ENCODE data around the gene ANTXR1. TPM values are rescaled to one million over a fixed set of nuclear protein-coding genes. Genes with fewer than 3 reads are reported as not detected.

Gene ANTXR1
- total and polyA plus RNA-seq, 2 of the 8 experiments (the other 6 are each of a cell fraction or from before 2014, with no cell fraction given), result 15.8 to 44.3 TPM

DNA sequence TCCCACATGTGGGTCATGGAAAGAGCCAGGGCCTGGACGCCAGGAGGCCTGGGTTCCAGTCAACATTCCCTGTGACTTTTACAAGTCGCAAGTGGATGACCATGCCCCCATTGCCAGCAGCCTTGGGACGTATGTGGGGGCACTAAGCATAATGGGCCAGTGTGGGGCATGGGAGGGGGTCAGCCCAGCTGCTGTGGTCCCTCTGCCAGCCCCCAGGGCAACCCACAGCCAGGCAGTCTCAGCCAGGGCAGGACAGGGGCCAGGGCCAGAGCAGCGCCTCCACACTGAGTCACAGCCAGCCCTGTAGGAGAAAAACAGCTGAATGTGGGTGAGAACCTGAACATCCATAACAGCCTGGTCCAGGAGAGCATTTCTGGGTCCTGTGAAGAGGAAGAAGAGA, 200.8 kb downstream of the ANTXR1 start:
- Histone ChIP-seq H2AFZ (ENCODE audit: low read length) (no peak overlapping the region), H3K79me1 (ENCODE audit: low read depth, low read length) (no peaks in the 10 kb centered on the region), H3K79me2 (ENCODE audit: control insufficient read depth in 1 of 2, insufficient read depth in 2 of 2, low read length in 2 of 2) (no peaks in the 10 kb centered on the region), H3K23me2 (ENCODE audit: low read depth, low read length) (no peaks in the 10 kb centered on the region; the same call in 1 of the 2 replicates), H3K9ac (replicated peaks in 1 of 4; ENCODE audit: extremely low read depth in 1 of 4, low read depth in 3 of 4, low read length in 3 of 4) (no peak overlapping the region), H3K36me3 (ENCODE audit: control insufficient read depth in 2 of 4, insufficient read depth in 4 of 4, low read length in 3 of 4) (no peaks in the 10 kb centered on the region), H4K91ac (replicated peaks; ENCODE audit: insufficient read length, low read length) (no peak overlapping the region), H2BK5ac (ENCODE audit: low read depth, low read length) (no peak overlapping the region), H3K4ac (replicated peaks; ENCODE audit: insufficient read length, low read depth, low read length) (no peak overlapping the region), H3K23ac (ENCODE audit: insufficient read length) (no peak overlapping the region), H3K9me3 (ENCODE audit: insufficient read depth in 2 of 2, low read depth in 1 of 2, low read length in 1 of 2) (no peaks in the 10 kb centered on the region), H2BK12ac (ENCODE audit: low read depth, low read length) (no peak overlapping the region), H2BK120ac (replicated peaks; ENCODE audit: low read depth, low read length) (no peak overlapping the region), H3K27ac (ENCODE audit: low read depth, low read length) (no peak overlapping the region), H2AK5ac (ENCODE audit: low read depth, low read length) (no peak overlapping the region), H3K4me1 (replicated peaks in 1 of 4; ENCODE audit: control insufficient read depth in 3 of 4, insufficient read depth in 4 of 4, low read length in 3 of 4) (peaks cover 2 to 19% (median 13%) of the 10 kb centered on the region in 4 experiments), H3K4me2 (ENCODE audit: insufficient read depth in 1 of 2, low read depth in 2 of 2, low read length in 2 of 2) (no peak overlapping the region), H4K5ac (ENCODE audit: insufficient read length, low read depth, low read length) (no peak overlapping the region), H2BK15ac (ENCODE audit: low read length) (no peak overlapping the region), H3K56ac (replicated peaks; ENCODE audit: insufficient read length, low read depth, low read length) (no peak overlapping the region), H3K4me3 (ENCODE audit: extremely low read depth in 1 of 4, insufficient read depth in 2 of 4, low read depth in 3 of 4, low read length in 4 of 4) (no peak overlapping the region), H3K27me3 (replicated peaks in 1 of 4; ENCODE audit: control insufficient read depth in 3 of 4, extremely low read depth in 1 of 4, insufficient read depth in 3 of 4, low read length in 3 of 4) (no peaks in the 10 kb centered on the region), H4K20me1 (replicated peaks in 1 of 2; ENCODE audit: control insufficient read depth in 1 of 2, insufficient read depth in 2 of 2, low read length in 2 of 2) (no peaks in the 10 kb centered on the region), H3K18ac (ENCODE audit: extremely low read depth, low read length) (no peak overlapping the region), H4K8ac (ENCODE audit: extremely low read depth, insufficient read depth, low read length) (no peak overlapping the region), H2BK20ac (ENCODE audit: low read length) (no peak overlapping the region), H3K14ac (ENCODE audit: insufficient read length) (no peak overlapping the region)
- POLR2A ChIA-PET (ENCODE audit: partially characterized antibody), result interaction anchor here (1.0 kb wide), 1 partner anchor 36 kb away, joined by 3 read pairs; no protein-coding TSS in a partner anchor
- WGBS, 2 experiments (ENCODE audit: extremely low coverage in 1 of 2, insufficient coverage in 1 of 2, insufficient read length in 1 of 2, insufficient replicate concordance in 2 of 2, low coverage in 1 of 2, low lambda C conversion rate in 2 of 2, missing lambda C conversion rate in 1 of 2), result 85% methylated on average over 3 of the region's 4 CpGs; no CpG with 5 or more reads in 1 of the 2 experiments
- CTCF ChIA-PET (ENCODE audit: partially characterized antibody), result interaction anchor here (1.0 to 1.2 kb wide), 3 partner anchors 9 to 485 kb away, joined by 3 to 4 read pairs (median 3); no protein-coding TSS in a partner anchor
- FAIRE-seq, result no peak
- TF ChIP-seq SAP30 (IDR thresholded peaks at IDR 0.05; ENCODE audit: insufficient read depth, insufficient replicate concordance, low read length) (no peak), PHF8 (conservative IDR thresholded peaks at IDR 0.05; ENCODE audit: low read depth, low read length) (no peak), RAD21 (IDR thresholded peaks at IDR 0.05 in 1 of 2, conservative IDR thresholded peaks at IDR 0.05 in 1 of 2; ENCODE audit: low read depth in 2 of 2, low read length in 2 of 2) (no peak), EP300 (IDR thresholded peaks at IDR 0.05; ENCODE audit: borderline replicate concordance in 1 of 2, low read depth in 2 of 2, low read length in 2 of 2) (no peak), POU5F1 (IDR thresholded peaks at IDR 0.05; ENCODE audit: low read depth, low read length) (no peak), KDM4A (IDR thresholded peaks at IDR 0.05; ENCODE audit: low read depth, low read length, severe bottlenecking) (no peak), RNF2 (IDR thresholded peaks at IDR 0.05; ENCODE audit: borderline replicate concordance, low read depth, low read length, missing control alignments, poor library complexity, severe bottlenecking) (no peak)
- TF ChIP-seq, protein P1, sequence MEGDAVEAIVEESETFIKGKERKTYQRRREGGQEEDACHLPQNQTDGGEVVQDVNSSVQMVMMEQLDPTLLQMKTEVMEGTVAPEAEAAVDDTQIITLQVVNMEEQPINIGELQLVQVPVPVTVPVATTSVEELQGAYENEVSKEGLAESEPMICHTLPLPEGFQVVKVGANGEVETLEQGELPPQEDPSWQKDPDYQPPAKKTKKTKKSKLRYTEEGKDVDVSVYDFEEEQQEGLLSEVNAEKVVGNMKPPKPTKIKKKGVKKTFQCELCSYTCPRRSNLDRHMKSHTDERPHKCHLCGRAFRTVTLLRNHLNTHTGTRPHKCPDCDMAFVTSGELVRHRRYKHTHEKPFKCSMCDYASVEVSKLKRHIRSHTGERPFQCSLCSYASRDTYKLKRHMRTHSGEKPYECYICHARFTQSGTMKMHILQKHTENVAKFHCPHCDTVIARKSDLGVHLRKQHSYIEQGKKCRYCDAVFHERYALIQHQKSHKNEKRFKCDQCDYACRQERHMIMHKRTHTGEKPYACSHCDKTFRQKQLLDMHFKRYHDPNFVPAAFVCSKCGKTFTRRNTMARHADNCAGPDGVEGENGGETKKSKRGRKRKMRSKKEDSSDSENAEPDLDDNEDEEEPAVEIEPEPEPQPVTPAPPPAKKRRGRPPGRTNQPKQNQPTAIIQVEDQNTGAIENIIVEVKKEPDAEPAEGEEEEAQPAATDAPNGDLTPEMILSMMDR (IDR thresholded peaks at IDR 0.05; ENCODE audit: control extremely low read depth in 1 of 3, insufficient read depth in 1 of 3, low read depth in 1 of 3, low read length in 3 of 3), result no peak
- no peak for DNase-seq (ENCODE audit: low read depth in 1 of 2, low spot score in 2 of 2)

Measured in H1 (cell line).